Motor neuron (in vitro differentiated cells): ENCODE results near the gene MRPS5. TPM values are rescaled to one million over a fixed set of nuclear protein-coding genes. Genes with fewer than 3 reads are reported as not detected.

Experiments used
- ATAC-seq, 8 experiments: fragments of 200-7000 bp; cut with Tn5 transposase; replicated peaks in 6 of 8; 2 replicates each; pipeline ENCODE4 v1.8.0; 2021; ENCODE audit warnings: mild to moderate bottlenecking in 8 of 8, moderate library complexity in 8 of 8
- H3K27ac ChIP-seq, 2 donors: fragments of 250-450 bp; sonication (Bioruptor Pico); 2 replicates each; pipeline ENCODE4 v1.9.0; 2021; ENCODE audit warnings: antibody characterized with exemption in 2 of 2, mild to moderate bottlenecking in 2 of 2, moderate library complexity in 1 of 2
- H3K4me1 ChIP-seq, 2 donors: fragments of 250-450 bp; sonication (Bioruptor Pico); replicated peaks in 1 of 2; 2 replicates each; pipeline ENCODE4 v1.6.1; 2021; ENCODE audit warnings: antibody characterized with exemption in 2 of 2, mild to moderate bottlenecking in 2 of 2, moderate library complexity in 1 of 2
- H3K4me3 ChIP-seq, 5 donors: fragments of 250-450 bp; sonication (Bioruptor Pico); 2 replicates each; pipeline ENCODE4 v1.9.0; 2021; ENCODE audit warnings: antibody characterized with exemption in 5 of 5, mild to moderate bottlenecking in 5 of 5, moderate library complexity in 4 of 5
- WGBS, 10 experiments: fragments of 450-650 bp; shearing (Covaris generic); methylation state at CpG; one replicate each; pipeline ENCODE4 v1.0.0; 2022; 5-methylcytosine and 5-hydroxymethylcytosine counted together
- in situ Hi-C, 9 experiments: fragments of 400-800 bp; cut with MboI; loops; one replicate each; pipeline ENCODE4 v1.15.0; 2021; ENCODE audit warnings: low sequenced_read_pairs in 9 of 9, low pct_unique_long_range_greater_than_20kb in 2 of 9; ENCODE audit not compliant: unreplicated experiment in 9 of 9
- total RNA-seq, 8 experiments: library from RNA; unstranded; fragments of 300-600 nt; gene quantifications; 2 replicates each; pipeline versions ENCODE4 v1.2.3 to v1.2.4, GENCODE V29; 2022

MRPS5 gene
- total RNA-seq, 8 experiments from 2014 or later = 41.9 to 96.7 (median 54.3) TPM

GRCh38 chr2:95079199-95079683 lies 42.4 kb downstream of the MRPS5 start:
- ATAC-seq = no peak
- Histone ChIP-seq H3K4me1 (peaks cover 16 to 17% of the 10 kb centered on the region in 2 donors), H3K4me3 (no peak overlapping the region), H3K27ac (no peak overlapping the region)
- in situ Hi-C loops = no loop called here
- 7 to 82% (median 40%) methylated on average over 1 to 7 of the region's 7 CpGs; no CpG with 5 or more reads in 3 of the 10 experiments for WGBS, 10 experiments

- Histone ChIP-seq H3K4me3 (no peak overlapping the region), H3K4me1 (peaks cover 16 to 17% of the 10 kb centered on the region in 2 donors), H3K27ac (no peak overlapping the region)
- in situ Hi-C loops = no loop called here
- ATAC-seq = peak in 5 of 8 experiments; percentile 24 to 77 (median 64)
- 6 to 80% (median 30%) methylated on average over 1 to 8 of the region's 10 CpGs; no CpG with 5 or more reads in 3 of the 10 experiments for WGBS, 10 experiments
Measured at GRCh38 chr2:95077861-95078603, 43.6 kb downstream of the MRPS5 start.

- peak; percentile 7 to 55 (median 32) for ATAC-seq
- Histone ChIP-seq H3K27ac (no peak overlapping the region), H3K4me3 (no peak overlapping the region), H3K4me1 (peaks cover 13 to 16% of the 10 kb centered on the region in 2 donors)
- in situ Hi-C loops = no loop called here
- 12 to 79% (median 60%) methylated on average over 1 to 3 of the region's 3 CpGs; no CpG with 5 or more reads in 5 of the 10 experiments for WGBS, 10 experiments
Measured at GRCh38 chr2:95077530-95077825, 44.1 kb downstream of the MRPS5 start.

GRCh38 chr2:95076705-95077529 lies 44.7 kb downstream of the MRPS5 start:
- in situ Hi-C loops = no loop called here
- Histone ChIP-seq H3K27ac (no peak overlapping the region), H3K4me3 (peak overlapping the region; percentile 20 to 41 (median 30)), H3K4me1 (peaks cover 10 to 16% of the 10 kb centered on the region in 2 donors)
- 0% methylated on average over 1 to 6 of the region's 44 CpGs; no CpG with 5 or more reads in 5 of the 10 experiments for WGBS, 10 experiments
- ATAC-seq = peak; percentile 73 to 92 (median 80)

GRCh38 chr2:95075440-95076132 lies 46.0 kb downstream of the MRPS5 start:
- Histone ChIP-seq H3K4me1 (peaks cover 10 to 16% of the 10 kb centered on the region in 2 donors), H3K4me3 (no peak overlapping the region), H3K27ac (no peak overlapping the region)
- 75 to 100% (median 90%) methylated on average over 1 to 7 of the region's 8 CpGs; no CpG with 5 or more reads in 4 of the 10 experiments for WGBS, 10 experiments
- ATAC-seq = no peak
- in situ Hi-C loops = no loop called here

- H3K4me1 ChIP-seq = peaks cover 10 to 16% of the 10 kb centered on the region in 2 donors
- in situ Hi-C loops = no loop called here
- ATAC-seq = no peak
- no peak overlapping the region for H3K27ac ChIP-seq
- H3K4me3 ChIP-seq = no peak overlapping the region
- WGBS, 10 experiments = 0 to 93% (median 80%) methylated on average over 1 to 9 of the region's 15 CpGs; no CpG with 5 or more reads in 3 of the 10 experiments
Measured at GRCh38 chr2:95074663-95075439, 46.8 kb downstream of the MRPS5 start.

GRCh38 chr2:95073856-95074662 lies 47.5 kb downstream of the MRPS5 start:
- Histone ChIP-seq H3K27ac (no peak overlapping the region), H3K4me1 (peaks cover 10 to 16% of the 10 kb centered on the region in 2 donors), H3K4me3 (no peak overlapping the region)
- ATAC-seq = no peak
- in situ Hi-C loops = no loop called here
- whole genome bisulfite sequencing, 10 experiments = 0 to 100% (median 80%) methylated on average over 1 to 4 of the region's 18 CpGs; no CpG with 5 or more reads in 4 of the 10 experiments

- peaks cover under 1 to 10% of the 10 kb centered on the region in 2 donors for H3K4me1 ChIP-seq
- in situ Hi-C loops = no loop called here
- WGBS, 10 experiments = 14 to 100% (median 88%) methylated on average over 1 to 3 of the region's 4 CpGs; no CpG with 5 or more reads in 5 of the 10 experiments
- no peak overlapping the region for H3K27ac ChIP-seq
- no peak for ATAC-seq
- no peak overlapping the region for H3K4me3 ChIP-seq
Measured at GRCh38 chr2:95072424-95072823, 49.2 kb downstream of the MRPS5 start.

- in situ Hi-C loops = no loop called here
- Histone ChIP-seq H3K4me3 (no peak overlapping the region), H3K4me1 (peaks cover 0 to 7% of the 10 kb centered on the region in 2 donors), H3K27ac (no peak overlapping the region)
- no peak for ATAC-seq
- 0 to 94% (median 78%) methylated on average over 1 to 4 of the region's 4 CpGs; no CpG with 5 or more reads in 2 of the 10 experiments for WGBS, 10 experiments
Measured at GRCh38 chr2:95071856-95072255, 49.8 kb downstream of the MRPS5 start.

GRCh38 chr2:95069465-95069864 lies 52.1 kb downstream of the MRPS5 start:
- Histone ChIP-seq H3K4me1 (no peaks in the 10 kb centered on the region), H3K4me3 (no peak overlapping the region), H3K27ac (no peak overlapping the region)
- in situ Hi-C loops = no loop called here
- 0 to 100% (median 89%) methylated on average over 1 to 5 of the region's 9 CpGs; no CpG with 5 or more reads in 3 of the 10 experiments for WGBS, 10 experiments
- ATAC-seq = no peak

- 19 to 100% (median 79%) methylated on average over 1 to 2 of the region's 2 CpGs; no CpG with 5 or more reads in 1 of the 10 experiments for WGBS, 10 experiments
- ATAC-seq = no peak
- peaks cover 0 to 4% of the 10 kb centered on the region in 2 donors for H3K4me1 ChIP-seq
- no peak overlapping the region for H3K27ac ChIP-seq
- in situ Hi-C loops = no loop called here
- H3K4me3 ChIP-seq = no peak overlapping the region
Measured at GRCh38 chr2:95068256-95068655, 53.4 kb downstream of the MRPS5 start.
